ENCODE data around the gene TMEM61.
A peak's percentile ranks its signal among the peaks of the same experiment; 100 is the strongest.
"Not testable (repeated sequence)": the region's sequence is repeated elsewhere in the genome, so short reads cannot be mapped to it uniquely, and the experiment has no call there.

TMEM61 gene

DNA sequence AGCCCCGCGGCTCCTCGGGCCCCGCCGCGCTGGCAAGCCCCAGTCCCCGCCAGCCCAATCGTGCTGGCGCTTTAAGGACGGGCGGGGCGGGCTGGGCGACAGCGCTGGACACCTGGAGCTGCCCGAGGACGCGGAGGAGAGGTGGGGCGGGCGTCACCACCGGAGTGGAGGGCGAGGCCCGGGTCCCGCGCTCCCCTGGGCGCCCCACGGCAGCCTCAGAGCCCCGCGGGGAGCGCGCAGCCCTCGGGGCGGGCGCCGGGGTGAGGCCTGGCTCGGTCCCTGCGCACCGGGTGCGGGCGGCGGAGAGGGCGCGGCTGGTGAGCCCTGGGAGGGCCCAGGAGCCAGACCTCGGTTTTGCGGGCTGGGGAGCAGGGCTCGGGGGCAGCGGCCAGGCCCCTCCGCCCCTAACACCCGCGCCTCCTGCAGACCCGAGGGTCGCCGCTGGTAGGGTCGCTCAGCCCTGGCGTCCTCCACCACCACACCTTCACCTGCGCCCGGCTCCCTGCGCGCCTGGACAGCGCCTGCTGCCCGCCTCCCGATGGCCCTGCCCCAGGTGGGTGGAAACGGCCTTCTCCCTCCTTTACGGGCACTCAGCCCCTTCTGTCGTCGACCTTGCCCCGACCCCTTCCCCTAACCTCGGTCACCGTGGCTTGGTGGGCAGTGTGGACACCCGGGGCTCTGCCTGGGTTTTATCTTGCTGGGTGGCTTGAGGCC is at the start of gene TMEM61:
Gene TMEM61 (plus strand): TSS at position 101 of the 714 bp plus-strand sequence. CDS start 438 bp downstream, at position 539.
- DNase-seq = no peak

DNA sequence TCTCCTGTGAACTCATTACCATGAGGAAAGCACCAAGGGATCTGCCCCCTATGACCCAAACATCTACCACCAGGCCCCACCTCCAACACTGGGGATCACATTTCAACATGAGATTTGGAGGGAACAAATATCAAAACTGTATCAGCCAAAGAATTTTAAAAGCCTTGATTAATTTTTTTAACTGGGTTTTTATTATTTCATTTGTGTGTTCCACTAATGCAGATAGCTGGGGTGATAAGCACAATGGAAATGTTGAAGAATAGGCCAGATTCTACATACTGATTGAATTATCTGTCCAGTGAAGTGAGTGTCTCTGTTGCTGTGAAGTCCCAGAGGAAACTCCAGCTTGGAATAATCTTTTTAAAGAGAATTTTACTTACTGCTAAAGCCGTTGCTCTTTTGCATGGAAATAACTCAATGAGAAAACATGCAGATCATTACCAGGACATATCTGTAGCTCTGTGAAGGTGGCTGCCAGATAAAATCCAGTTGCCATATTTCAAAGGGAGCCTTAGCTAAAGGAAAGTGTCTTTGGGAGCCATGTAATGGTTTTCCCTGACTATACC is 49.1 kb upstream of the TMEM61 start:
- no peak for DNase-seq

DNA sequence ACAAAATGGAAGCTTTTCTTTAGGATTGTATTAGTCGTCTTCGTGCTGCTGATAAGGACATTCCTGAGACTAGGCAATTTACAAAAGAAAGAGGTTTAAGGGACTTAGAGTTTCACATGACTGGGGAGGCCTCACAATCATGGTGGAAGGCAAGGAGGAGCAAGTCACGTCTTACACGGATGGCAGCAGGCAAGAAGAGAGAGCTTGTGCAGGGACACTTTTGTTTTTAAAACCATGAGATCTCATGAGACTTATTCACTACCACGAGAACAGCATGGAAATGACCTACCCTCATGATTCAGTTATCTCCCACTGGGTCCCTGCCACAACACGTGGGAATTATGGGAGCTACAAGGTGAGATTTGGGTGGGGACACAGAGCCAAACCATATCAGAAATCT is 46.3 kb upstream of the TMEM61 start:
- DNase-seq = not testable (repeated sequence)

DNA sequence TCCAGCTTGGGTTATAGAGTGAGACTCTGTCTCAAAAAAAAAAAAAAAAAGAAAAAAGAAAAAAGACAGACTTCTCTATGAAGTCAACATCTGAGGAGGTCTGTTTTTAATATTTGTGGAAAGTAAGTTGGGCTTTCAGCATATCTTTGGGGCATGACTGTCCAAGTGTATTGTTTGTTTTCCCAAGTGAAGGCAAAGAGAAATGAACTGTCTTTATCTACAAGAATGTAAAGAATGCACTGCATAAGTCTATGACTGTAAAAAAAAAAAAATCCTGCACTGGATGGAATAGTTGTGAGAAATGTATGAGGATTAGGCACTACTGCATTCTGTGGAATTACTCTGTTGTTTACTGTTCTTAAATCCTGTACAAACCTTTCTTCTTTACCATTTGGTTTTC is 45.6 kb upstream of the TMEM61 start:
- DNase-seq = no peak

DNA sequence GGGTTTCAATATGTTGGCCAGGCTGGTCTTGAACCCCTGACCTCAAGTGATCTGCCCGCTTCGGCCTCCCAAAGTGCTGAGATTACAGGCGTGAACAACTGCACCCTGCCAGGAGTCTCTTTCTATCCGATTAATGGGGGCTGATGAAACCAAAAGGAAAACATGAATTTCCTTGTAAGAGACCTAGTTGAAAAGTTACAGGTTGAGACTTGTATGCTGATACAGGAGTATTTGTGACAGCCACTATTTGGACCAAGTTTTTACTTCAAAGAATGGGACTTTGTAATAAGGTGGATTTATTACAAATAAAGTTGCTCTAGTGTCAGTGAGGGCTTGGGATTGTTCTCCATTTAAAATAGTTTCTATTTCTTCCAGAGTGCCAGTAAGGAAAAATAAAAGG is 43.6 kb upstream of the TMEM61 start:
- DNase-seq = no peak

DNA sequence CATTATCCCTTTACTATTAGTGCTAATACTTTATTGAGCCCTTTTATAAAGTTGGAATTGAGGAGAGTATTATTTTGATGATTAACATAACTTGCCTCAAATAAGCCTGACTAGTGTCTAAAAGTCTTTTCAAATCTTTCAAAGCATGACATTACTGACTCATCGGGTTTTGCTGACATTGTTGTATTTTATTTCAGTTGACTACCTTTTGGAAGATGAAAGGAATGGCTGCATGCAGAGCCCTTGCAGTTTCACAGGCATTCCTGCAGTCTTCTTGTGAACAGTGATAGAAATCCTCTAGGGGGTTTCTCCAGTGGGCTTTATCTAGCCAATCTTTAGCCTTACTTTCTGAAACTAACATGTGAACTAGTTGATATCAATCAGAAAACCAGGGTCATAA is 43.0 kb upstream of the TMEM61 start:
- DNase-seq = no peak

DNA sequence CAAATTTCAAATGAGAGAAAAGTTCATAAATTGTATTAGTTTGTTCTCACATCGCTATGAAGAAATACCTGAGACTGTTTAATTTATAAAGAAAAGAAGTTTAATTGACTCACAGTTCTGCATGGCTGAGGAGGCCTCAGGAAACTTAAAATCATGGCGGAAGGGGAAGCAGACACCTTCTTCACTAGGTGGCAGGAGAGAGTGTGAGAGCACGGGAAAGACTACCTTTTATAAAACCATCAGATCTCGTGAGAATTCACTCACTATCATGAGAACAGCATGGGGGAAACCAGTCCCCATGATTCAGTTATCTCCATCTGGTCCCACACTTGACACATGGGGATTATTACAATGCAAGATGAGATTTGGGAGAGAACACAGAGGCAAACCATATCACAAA is 41.5 kb upstream of the TMEM61 start:
- DNase-seq = not testable (repeated sequence)

DNA sequence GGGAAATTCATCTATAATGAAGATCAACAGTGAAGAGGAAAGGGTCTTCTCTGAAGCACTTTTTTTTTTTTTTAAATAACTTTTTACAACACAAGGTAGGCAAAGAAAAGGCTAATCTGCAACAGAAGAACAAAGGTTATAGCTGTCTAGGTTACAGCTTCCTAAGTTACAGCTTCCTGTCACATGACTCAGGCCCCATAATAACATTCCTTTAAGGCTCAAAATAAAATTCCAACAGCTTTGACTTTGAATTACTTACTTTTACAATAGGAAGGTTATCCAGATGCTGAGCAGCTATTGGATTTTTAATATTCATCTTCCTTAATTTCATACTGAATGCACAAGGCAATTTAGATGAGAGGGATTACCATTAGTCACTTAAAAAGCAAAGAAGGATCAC is 40.4 kb upstream of the TMEM61 start:
- DNase-seq = no peak

DNA sequence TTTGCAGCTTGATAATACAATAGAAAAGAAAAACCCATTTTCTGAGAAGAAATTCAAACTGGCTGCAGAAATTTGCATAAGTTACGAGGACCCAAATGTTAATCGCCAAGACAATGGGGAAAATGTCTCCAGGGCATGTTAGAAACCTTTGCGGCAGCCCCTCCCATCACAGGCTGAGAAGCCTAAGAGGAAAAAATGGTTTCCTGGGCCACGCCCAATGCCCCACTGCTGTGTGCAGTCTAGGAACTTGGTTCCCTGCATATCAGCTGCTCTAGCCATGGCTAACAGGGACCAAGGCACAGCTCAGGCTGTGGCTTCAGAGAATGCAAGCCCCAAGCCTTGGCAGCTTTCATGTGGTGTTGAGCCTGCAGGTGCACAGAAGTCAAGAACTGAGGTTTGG is 37.5 kb upstream of the TMEM61 start:
- no peak for DNase-seq

DNA sequence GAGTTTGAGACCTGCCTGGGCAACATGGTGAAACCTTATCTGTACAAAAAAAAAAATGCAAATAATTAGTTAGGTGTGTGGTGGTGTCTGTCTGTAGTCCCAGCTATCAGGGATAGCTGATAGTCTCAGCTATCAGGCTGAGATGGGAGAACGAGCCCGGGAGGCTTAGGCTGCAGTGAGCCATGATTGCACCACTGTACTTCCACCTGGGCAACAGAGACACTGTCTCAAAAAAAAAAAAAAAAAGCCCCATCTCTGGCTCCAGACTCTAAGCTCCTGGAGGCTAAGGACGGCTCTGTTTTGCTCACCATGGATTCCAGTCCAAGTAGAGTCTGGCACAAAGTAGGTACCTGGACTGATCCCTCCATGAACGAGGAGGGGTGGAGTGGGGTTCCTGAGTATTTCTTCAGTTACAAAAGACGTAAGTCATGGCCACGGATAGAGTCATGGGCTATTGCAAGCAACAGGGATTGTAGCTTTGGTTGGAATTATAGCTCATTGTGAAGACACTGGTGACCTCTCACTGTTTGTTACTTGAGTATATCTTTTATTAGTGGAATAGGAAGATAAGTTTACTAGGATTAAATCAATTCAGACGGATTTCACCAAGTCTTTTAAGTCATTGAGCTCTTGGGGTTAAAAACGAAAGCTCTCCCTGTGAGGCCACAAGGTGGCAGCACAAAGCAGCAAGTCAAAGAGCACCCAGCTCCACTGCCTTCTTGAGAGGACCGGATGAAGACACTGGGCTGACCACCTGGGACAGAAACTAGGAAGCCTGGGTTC is 35.6 kb upstream of the TMEM61 start:
- DNase-seq = peak; percentile 61

DNA sequence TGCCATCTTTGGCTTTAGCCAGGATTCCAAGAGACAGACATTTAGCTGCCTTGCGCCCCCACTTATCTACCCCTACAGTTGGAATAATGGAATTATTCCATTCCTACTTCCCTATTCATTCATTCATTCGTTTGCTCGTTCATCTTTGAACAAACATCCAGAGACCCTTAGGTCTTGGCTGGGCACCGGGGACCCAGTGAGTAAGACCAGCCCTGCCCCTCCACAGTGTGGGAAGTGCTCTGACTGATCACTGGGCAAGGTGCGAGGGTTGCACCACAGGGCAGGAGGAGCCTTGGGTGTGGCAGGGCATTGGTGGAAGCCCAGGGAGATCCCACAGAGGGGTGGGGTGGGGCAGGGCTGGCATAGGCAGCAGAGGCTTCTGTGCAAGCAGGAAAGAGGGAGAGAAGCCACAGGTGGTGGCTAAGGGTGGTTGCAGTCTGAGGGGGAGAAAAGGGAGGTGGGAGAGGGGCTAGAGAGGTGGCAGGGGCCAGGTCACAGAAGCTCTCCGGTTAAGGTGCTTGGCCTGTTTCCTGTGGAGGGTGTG is 35.0 kb upstream of the TMEM61 start:
- DNase-seq = no peak

DNA sequence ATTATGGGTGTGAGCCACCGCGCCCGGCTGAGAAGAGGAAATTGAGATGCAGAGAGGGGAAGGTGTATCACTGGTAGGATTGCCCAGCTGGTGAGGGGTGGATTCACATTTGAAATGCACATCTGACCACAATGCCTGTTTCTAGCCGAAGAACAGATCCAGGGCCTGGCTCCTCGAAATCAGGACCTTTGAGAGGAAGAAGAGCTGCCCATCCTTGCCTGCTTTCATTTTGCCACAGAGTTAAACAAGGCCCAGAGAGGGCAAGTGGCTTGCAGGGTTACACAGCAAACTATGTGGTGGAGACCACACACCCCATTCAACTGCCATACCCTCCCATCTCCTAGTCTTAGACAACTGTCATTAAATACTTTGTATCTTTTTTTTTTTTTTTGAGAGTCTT is 32.9 kb upstream of the TMEM61 start:
- DNase-seq = no peak

DNA sequence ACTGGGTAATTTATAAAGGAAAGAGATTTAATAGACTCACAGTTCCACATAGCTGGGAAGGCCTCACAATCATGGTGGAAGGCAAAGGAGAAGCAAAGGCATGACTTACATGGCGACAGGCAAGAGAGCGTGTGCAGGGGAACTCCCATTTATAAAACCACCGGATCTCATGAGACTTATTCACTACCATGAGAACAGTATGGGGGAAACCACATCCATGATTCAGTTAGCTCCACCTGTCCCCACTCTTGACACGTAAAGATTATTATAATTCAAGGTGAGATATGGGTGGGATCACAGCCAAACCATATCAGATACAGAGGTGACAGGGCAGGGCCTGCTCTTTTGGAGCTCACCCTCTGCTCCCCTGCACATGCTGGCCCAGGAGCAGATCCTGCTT is 31.4 kb upstream of the TMEM61 start:
- no peak for DNase-seq

DNA sequence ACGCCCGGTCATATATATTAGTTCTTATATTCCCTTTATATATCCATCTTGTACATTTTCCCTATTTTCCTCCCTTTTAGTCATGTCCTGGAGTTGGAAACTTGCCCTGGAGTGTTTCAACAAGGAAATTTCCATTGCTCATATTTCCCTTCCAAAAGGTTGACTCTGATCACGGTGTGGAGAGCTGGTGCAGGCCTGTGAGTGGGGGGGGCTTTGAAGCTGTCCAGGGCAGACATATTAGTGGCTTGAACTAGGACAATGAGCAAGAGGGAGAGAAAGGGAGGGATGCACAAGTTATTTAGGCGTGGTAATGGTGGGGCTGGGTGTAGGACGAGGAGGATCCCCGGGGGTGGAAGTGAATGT is 30.4 kb upstream of the TMEM61 start:
- DNase-seq = no peak

DNA sequence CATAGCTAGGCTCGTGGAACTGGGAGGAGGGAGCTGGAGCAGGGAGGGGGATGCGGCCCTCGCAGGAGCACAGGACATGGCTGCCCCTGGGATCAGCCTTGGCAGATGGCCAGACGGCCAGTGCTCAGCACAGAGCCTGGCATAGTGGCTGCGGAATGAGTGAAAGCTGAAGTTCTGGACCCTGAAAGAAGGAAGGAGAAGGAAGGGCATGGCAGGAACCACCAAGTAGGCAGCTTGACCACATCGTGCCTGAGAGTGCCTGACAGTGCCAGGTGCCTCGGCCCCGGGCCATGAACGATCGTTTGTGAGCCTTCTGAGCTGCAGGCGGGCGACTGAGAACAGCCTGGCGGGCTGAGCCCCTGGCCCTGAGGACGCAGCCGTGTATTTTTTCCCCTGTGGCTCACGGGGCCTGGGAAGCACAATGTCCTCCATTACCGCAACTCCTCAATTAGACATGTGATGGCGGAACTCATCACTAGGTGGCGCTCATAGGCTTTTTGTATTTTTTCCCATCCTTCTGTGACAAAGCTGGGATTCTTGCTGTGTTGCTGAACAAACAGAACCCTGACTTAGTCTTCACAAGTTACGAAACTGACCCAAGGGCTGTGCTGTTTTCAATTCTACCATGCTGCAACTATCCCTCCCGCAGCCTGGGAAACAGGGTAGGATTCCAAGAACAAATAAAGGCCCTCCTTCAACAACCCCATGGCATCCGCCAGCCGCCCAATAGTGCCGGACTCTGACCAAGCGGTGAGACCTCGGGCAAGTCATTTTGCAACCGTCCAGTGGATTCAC is 29.9 kb upstream of the TMEM61 start:
- DNase-seq = peak; percentile 52

DNA sequence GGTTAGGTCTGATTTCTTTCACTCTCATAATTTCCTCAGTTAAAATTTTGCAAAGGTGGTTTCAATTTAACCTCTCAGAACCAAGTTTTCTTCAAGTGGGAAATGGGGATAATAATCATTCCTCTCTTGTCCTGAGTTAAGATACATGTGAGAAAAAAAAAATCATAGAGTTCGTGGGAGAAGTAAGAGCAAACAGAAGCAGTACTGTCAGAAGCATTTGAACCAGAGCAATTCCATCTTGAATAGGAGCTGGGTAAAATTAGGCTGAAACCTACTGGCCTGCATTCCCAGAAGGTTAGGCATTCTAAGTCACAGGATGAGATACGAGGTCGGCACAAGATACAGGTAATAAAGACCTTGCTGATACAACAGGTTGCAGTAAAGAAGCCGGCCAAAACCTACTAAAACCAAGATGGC is 28.6 kb upstream of the TMEM61 start:
- no peak for DNase-seq

DNA sequence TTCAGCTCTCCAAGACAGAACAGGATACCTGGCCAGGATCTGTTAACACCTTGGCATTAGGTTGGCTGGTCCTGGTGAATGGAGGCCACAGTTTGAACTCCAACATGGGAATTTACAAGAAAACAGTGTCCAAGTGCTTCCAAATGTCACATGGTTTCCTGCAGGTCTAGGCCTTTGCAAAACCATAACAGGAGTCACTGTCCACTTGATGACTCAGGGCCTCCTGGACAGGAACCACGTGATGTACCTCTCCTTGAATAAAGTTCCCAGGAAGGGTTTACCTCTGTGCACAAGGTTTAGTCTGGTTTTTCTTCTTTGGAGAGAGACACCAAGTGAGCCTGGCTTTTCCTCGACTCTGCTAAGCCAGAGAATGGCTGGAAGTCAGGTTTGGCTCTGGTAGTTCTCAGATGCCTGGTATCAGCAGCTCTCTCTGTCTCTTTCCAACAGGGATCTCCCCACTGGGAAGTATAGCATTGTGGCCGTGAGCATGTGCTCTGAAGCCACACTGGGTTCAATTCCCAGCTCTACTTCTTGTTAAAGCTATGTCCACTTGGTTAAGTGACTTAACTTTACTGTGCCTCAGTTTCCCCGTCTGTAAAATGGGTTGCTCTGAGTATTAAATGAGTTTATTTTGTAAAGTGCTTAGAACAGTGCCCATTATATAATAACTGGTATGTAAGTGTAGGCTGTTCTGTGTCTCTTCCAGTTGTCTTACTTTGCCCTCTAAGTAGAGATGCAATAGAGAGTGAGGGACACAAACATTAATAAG is 27.3 kb upstream of the TMEM61 start:
- DNase-seq = no peak

DNA sequence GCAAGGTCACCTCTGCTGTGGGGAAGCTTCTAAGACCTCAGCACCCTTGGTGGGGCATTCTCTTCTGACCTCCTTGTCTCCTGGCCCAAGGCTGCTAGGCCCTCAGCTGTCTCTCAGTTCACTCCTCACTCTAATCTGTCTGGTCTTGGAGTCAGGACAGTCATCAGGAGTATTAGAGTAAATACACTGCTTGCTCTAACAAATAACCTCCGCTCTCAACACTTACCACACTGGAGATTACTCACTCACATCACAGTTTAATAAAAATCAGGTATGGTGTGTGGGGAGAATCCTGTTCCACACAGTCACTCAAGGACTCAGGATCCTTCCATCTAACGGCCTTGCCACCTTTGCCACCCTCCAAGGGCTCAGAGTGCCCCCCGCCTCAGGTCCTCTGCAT is 26.6 kb upstream of the TMEM61 start:
- no peak for DNase-seq

DNA sequence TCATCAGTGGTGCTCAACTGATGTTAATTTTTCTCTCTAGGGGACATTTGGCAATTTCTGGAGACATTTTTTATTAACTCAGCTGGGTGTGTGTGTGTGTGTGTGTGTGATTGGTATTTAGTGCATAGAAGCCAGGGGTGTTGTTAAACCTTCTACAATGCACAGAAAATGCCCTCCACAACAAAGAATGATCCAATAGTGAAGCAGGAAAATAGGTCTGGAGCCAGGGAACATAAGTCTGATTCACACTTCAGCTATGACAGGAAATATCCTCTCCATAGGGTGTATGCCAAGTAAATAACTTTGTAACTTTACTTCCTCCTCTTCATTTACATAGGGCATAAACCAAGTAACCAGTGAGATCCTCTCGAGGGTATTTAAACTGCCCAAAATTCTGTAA is 25.1 kb upstream of the TMEM61 start:
- DNase-seq = no peak

DNA sequence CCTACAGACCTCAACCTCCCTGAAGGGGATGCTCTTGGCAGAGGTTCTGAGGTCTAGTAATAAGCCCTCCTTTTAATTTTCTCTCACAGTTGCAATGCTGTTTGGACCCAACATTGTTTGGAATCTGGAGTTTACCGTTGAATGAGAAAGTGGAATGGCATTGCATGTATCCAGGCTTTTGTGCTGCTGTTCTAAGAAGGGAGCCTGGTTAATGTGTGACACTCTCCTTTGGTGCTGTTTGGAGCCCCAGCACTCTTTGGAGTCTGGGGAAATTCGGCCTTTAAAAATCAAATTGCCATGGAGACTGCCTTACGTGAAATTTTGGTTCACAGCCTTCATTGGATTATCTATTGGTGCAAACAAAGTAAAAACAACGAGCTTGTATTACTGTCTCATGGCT is 23.7 kb upstream of the TMEM61 start:
- no peak for DNase-seq

DNA sequence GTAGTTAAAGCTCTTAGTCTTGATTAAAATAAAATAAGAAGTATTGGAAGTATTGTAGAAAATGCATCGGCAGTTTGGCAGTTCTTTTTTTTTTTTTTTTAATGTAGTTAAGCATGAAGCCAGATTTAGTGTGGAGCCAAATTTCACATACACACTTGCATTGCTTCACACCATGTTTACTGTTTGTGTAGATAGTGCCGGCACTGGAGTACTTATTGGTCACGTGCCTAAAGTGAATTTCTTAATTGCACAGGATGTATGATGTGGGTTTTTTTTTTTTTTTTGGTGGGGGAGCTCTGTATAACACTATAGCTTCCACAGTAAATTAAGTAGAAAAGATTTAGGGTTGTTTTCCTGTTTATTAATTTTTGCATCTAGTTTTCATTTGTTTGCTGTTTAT is 21.2 kb upstream of the TMEM61 start:
- no peak for DNase-seq

DNA sequence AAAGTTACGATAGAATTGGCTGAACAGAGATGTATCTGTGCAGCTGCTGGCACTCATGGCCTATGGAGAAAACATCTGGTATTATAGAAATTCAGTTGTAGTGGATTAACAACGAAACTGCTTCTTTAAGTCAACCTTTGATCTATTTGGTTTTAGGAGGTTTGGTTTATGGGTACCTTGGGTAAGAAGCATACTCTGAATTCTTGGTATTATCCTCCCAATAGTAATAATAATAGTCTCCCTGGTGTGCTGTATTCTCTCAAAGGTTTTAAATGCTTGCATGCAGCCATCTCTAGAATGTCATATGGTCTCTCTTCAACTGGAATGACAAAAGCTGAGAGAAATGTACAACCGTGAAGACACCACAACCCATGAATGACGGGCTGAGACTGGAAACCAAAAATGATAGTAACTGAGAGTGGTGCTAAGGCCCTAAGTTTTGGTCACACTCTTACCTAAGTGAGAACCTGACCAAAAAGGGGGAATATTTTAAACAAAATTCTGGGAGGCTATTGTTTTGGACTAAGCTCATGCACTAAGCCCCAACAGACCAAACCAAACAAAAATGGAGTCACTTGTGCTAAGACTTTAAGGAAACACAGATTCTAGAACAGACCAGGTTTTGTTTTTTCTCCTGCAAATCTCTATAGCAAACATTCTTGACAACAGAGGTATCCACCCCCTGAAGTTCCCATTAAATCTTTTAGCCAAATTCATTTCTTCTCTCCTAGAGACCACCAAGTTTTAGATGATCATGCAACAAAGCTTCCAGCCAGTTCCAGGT is 17.6 kb upstream of the TMEM61 start:
- no peak for DNase-seq

All from NCI-H1092 (cell line).